ENCODE measurements around the gene ZNF586. TPM values are rescaled to one million over a fixed set of nuclear protein-coding genes. Genes with fewer than 3 reads are reported as not detected.

Gene ZNF586
- total and polyA plus RNA-seq, 4 donors, result 12.4 to 35.4 (median 27.2) TPM

DNA sequence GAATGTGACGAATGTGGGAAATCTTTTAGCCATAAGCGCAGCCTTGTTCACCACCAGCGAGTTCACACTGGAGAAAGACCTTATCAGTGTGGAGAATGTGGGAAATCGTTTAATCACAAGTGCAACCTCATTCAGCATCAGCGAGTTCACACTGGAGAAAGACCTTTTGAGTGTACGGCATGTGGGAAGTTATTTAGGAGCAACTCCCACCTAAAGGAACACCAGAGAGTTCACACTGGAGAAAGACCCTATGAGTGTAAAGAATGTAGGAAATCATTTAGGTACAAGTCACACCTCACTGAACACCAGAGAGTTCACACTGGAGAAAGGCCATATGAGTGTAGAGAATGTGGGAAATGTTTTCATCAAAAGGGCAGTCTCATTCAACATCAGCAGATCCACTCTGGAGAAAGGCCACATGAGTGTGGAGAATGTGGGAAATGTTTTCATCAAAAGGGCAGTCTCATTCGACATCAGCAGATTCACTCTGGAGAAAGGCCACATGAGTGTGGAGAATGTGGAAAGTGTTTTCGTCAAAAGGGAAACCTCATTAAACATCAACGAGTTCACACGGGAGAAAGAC, 15.3 kb upstream of the ZNF586 start:
- Histone ChIP-seq H3K36me3 (ENCODE audit: control insufficient read depth, insufficient read depth, low read length) (peaks cover 57% of the 10 kb centered on the region), H3K27me3 (ENCODE audit: control insufficient read depth, insufficient read depth, low read length) (no peaks in the 10 kb centered on the region), H3K4me3 (ENCODE audit: low read depth, low read length) (no peak overlapping the region), H3K9me3 (ENCODE audit: control insufficient read depth, insufficient read depth, low read length) (no peaks in the 10 kb centered on the region), H3K27ac (ENCODE audit: low read depth, low read length) (no peak overlapping the region), H3K4me1 (ENCODE audit: control insufficient read depth, insufficient read depth, low read length) (no peaks in the 10 kb centered on the region)
- no peak for DNase-seq (ENCODE audit: low read depth in 4 of 6, low spot score in 6 of 6)
- 100% methylated on average over 6 of the region's 10 CpGs for WGBS (ENCODE audit: insufficient coverage)

DNA sequence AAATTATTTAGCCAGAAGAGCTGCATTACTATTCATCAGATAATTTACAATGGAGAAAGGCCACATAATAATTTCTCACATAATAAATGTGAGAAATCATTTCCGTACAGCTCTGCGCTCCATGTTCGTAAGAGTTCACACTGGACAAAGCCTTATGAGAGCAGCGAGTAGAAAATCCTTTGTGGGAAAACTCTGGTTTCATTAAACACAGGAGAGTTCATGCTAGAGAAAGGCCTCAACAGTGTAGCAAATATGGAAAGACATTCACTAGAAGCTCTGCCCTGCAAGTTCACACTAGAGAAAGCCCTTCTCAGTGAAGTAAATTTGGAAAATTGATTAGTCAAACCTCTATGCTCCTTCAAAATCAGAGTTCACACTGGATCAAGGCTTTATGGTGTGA, 14.4 kb upstream of the ZNF586 start:
- no peak overlapping the region for H3K4me3 ChIP-seq (ENCODE audit: low read depth, low read length)
- no peaks in the 10 kb centered on the region for H3K9me3 ChIP-seq (ENCODE audit: control insufficient read depth, insufficient read depth, low read length)
- peaks cover 63% of the 10 kb centered on the region for H3K36me3 ChIP-seq (ENCODE audit: control insufficient read depth, insufficient read depth, low read length)
- no peak overlapping the region for H3K27ac ChIP-seq (ENCODE audit: low read depth, low read length)
- whole genome bisulfite sequencing (ENCODE audit: insufficient coverage), result 94% methylated on average over 3 of the region's 4 CpGs
- H3K27me3 ChIP-seq (ENCODE audit: control insufficient read depth, insufficient read depth, low read length), result no peaks in the 10 kb centered on the region
- no peaks in the 10 kb centered on the region for H3K4me1 ChIP-seq (ENCODE audit: control insufficient read depth, insufficient read depth, low read length)
- no peak for DNase-seq (ENCODE audit: low read depth in 4 of 6, low spot score in 6 of 6)

GRCh38 chr19:57757941-57758340, 11.5 kb upstream of the ZNF586 start:
- no peak for DNase-seq (ENCODE audit: low read depth in 4 of 6, low spot score in 6 of 6)
- H3K4me1 ChIP-seq (ENCODE audit: control insufficient read depth, insufficient read depth, low read length), result no peaks in the 10 kb centered on the region
- H3K36me3 ChIP-seq (ENCODE audit: control insufficient read depth, insufficient read depth, low read length), result peaks cover 52% of the 10 kb centered on the region
- H3K27ac ChIP-seq (ENCODE audit: low read depth, low read length), result no peak overlapping the region
- WGBS (ENCODE audit: insufficient coverage), result no CpG with 5 or more reads among the region's 2 CpGs
- no peaks in the 10 kb centered on the region for H3K9me3 ChIP-seq (ENCODE audit: control insufficient read depth, insufficient read depth, low read length)
- H3K27me3 ChIP-seq (ENCODE audit: control insufficient read depth, insufficient read depth, low read length), result no peaks in the 10 kb centered on the region
- no peak overlapping the region for H3K4me3 ChIP-seq (ENCODE audit: low read depth, low read length)

- 93% methylated on average over 2 of the region's 2 CpGs for WGBS (ENCODE audit: insufficient coverage)
- H3K27me3 ChIP-seq (ENCODE audit: control insufficient read depth, insufficient read depth, low read length), result no peaks in the 10 kb centered on the region
- H3K4me3 ChIP-seq (ENCODE audit: low read depth, low read length), result no peak overlapping the region
- no peaks in the 10 kb centered on the region for H3K9me3 ChIP-seq (ENCODE audit: control insufficient read depth, insufficient read depth, low read length)
- DNase-seq (ENCODE audit: low read depth in 4 of 6, low spot score in 6 of 6), result peak in 3 of 6 donors; percentile 5 to 24 (median 22)
- no peak overlapping the region for H3K27ac ChIP-seq (ENCODE audit: low read depth, low read length)
- H3K4me1 ChIP-seq (ENCODE audit: control insufficient read depth, insufficient read depth, low read length), result no peaks in the 10 kb centered on the region
- H3K36me3 ChIP-seq (ENCODE audit: control insufficient read depth, insufficient read depth, low read length), result peaks cover 54% of the 10 kb centered on the region
Measured at GRCh38 chr19:57759096-57759495, 10.4 kb upstream of the ZNF586 start.

GRCh38 chr19:57771417-57771816, 1.9 kb downstream of the ZNF586 start:
- no peak overlapping the region for H3K27ac ChIP-seq (ENCODE audit: low read depth, low read length)
- H3K4me1 ChIP-seq (ENCODE audit: control insufficient read depth, insufficient read depth, low read length), result peaks cover 19% of the 10 kb centered on the region
- no peak for DNase-seq (ENCODE audit: low read depth in 4 of 6, low spot score in 6 of 6)
- 97% methylated on average over 2 of the region's 4 CpGs for WGBS (ENCODE audit: insufficient coverage)
- no peaks in the 10 kb centered on the region for H3K27me3 ChIP-seq (ENCODE audit: control insufficient read depth, insufficient read depth, low read length)
- H3K4me3 ChIP-seq (ENCODE audit: low read depth, low read length), result no peak overlapping the region
- H3K9me3 ChIP-seq (ENCODE audit: control insufficient read depth, insufficient read depth, low read length), result no peaks in the 10 kb centered on the region
- peaks cover 28% of the 10 kb centered on the region for H3K36me3 ChIP-seq (ENCODE audit: control insufficient read depth, insufficient read depth, low read length)

DNA sequence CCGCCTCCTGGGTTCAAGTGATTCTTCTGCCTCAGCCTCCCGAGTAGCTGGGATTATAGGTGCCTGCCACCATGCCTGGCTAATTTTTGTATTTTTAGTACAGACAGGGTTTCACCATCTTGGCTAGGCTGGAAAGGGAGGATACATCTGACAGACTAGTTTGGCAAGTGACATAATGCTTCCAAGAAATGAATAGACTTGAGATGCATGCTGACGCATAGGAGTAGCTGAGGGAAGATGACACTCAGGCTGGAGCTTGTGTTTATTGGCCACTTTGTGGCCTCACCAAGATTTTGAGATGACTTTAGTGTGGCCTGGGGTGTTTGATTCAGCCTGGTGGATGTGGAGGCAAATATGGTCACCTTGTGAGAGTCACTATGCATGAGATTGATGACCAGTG, 4.0 kb downstream of the ZNF586 start:
- H3K4me1 ChIP-seq (ENCODE audit: control insufficient read depth, insufficient read depth, low read length), result peaks cover 19% of the 10 kb centered on the region
- WGBS (ENCODE audit: insufficient coverage), result 88% methylated on average over 2 of the region's 3 CpGs
- H3K4me3 ChIP-seq (ENCODE audit: low read depth, low read length), result no peak overlapping the region
- H3K27me3 ChIP-seq (ENCODE audit: control insufficient read depth, insufficient read depth, low read length), result no peaks in the 10 kb centered on the region
- H3K9me3 ChIP-seq (ENCODE audit: control insufficient read depth, insufficient read depth, low read length), result no peaks in the 10 kb centered on the region
- H3K36me3 ChIP-seq (ENCODE audit: control insufficient read depth, insufficient read depth, low read length), result peaks cover 43% of the 10 kb centered on the region
- no peak for DNase-seq (ENCODE audit: low read depth in 4 of 6, low spot score in 6 of 6)
- no peak overlapping the region for H3K27ac ChIP-seq (ENCODE audit: low read depth, low read length)

DNA sequence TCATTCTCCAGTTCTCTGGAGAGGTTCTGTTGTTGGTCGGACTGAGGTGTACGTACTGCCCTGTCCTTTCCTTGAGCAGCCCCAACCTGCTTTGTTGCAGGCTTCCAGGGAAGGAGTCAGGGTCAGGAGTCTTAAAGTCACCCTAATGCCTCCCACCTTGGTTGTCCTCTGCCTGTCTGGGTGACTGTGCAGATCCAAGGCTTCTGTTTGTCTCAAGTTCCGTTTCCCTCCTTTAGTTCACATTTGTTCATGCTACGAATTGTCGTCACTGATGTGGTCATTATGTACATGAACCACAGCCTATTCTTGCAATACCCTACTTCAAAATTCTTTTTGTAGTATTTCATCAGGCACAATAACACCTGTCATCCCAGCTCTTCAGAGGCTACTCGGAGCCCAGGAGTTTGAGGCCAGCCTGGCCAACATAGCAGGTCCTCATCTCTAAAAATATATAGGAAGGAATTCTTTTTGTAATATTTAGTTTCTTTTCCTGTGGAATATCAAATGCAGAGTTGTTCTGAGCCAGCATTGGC, 7.4 kb downstream of the ZNF586 start:
- H3K36me3 ChIP-seq (ENCODE audit: control insufficient read depth, insufficient read depth, low read length), result peaks cover 42% of the 10 kb centered on the region
- H3K4me3 ChIP-seq (ENCODE audit: low read depth, low read length), result no peak overlapping the region
- H3K9me3 ChIP-seq (ENCODE audit: control insufficient read depth, insufficient read depth, low read length), result no peaks in the 10 kb centered on the region
- 89% methylated on average over 3 of the region's 6 CpGs for WGBS (ENCODE audit: insufficient coverage)
- no peaks in the 10 kb centered on the region for H3K27me3 ChIP-seq (ENCODE audit: control insufficient read depth, insufficient read depth, low read length)
- no peaks in the 10 kb centered on the region for H3K4me1 ChIP-seq (ENCODE audit: control insufficient read depth, insufficient read depth, low read length)
- DNase-seq (ENCODE audit: low read depth in 4 of 6, low spot score in 6 of 6), result no peak
- H3K27ac ChIP-seq (ENCODE audit: low read depth, low read length), result no peak overlapping the region

DNA sequence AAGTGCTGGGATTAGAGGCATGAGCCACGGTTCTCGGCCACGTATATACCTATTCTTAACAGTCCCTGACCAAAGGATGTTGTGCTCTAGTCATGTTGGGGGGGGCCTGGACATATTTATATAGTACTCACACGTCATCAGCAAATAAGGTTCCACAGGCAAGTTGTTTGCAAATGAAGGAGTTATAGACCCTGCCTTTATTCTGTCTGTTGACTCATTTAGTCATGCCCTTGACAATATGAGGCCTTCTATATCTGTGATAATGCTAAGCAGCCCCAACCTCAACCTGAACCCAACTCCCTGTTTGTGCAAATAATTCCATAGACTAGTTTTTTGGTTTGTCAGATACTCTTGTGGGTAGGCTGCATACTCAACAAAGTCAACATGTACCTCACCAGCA, 8.9 kb downstream of the ZNF586 start:
- Histone ChIP-seq H3K27me3 (ENCODE audit: control insufficient read depth, insufficient read depth, low read length) (no peaks in the 10 kb centered on the region), H3K36me3 (ENCODE audit: control insufficient read depth, insufficient read depth, low read length) (peaks cover 42% of the 10 kb centered on the region), H3K9me3 (ENCODE audit: control insufficient read depth, insufficient read depth, low read length) (no peaks in the 10 kb centered on the region), H3K4me3 (ENCODE audit: low read depth, low read length) (no peak overlapping the region), H3K27ac (ENCODE audit: low read depth, low read length) (no peak overlapping the region), H3K4me1 (ENCODE audit: control insufficient read depth, insufficient read depth, low read length) (no peaks in the 10 kb centered on the region)
- WGBS (ENCODE audit: insufficient coverage), result no CpG with 5 or more reads among the region's 4 CpGs
- DNase-seq (ENCODE audit: low read depth in 4 of 6, low spot score in 6 of 6), result no peak

DNA sequence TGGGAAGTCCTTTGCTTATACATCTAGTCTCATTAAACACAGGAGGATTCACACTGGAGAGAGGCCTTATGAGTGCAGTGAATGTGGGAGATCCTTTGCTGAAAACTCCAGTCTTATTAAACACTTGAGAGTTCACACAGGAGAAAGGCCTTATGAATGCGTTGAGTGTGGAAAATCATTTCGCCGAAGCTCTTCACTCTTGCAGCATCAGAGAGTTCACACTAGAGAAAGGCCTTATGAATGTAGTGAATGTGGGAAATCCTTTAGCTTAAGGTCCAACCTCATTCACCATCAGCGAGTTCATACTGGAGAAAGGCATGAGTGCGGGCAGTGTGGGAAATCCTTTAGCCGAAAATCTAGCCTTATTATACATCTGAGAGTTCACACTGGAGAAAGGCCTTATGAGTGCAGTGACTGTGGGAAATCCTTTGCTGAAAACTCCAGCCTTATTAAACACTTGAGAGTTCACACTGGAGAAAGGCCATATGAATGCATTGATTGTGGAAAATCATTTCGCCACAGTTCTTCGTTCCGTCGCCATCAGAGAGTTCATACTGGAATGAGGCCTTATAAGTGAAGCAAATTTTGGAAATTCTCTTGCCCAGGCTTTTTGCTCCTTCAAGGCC, 9.9 kb downstream of the ZNF586 start:
- no peaks in the 10 kb centered on the region for H3K27me3 ChIP-seq (ENCODE audit: control insufficient read depth, insufficient read depth, low read length)
- WGBS (ENCODE audit: insufficient coverage), result 95% methylated on average over 4 of the region's 10 CpGs
- peaks cover 38% of the 10 kb centered on the region for H3K36me3 ChIP-seq (ENCODE audit: control insufficient read depth, insufficient read depth, low read length)
- no peaks in the 10 kb centered on the region for H3K4me1 ChIP-seq (ENCODE audit: control insufficient read depth, insufficient read depth, low read length)
- no peak overlapping the region for H3K4me3 ChIP-seq (ENCODE audit: low read depth, low read length)
- no peaks in the 10 kb centered on the region for H3K9me3 ChIP-seq (ENCODE audit: control insufficient read depth, insufficient read depth, low read length)
- DNase-seq (ENCODE audit: low read depth in 4 of 6, low spot score in 6 of 6), result no peak
- H3K27ac ChIP-seq (ENCODE audit: low read depth, low read length), result no peak overlapping the region

DNA sequence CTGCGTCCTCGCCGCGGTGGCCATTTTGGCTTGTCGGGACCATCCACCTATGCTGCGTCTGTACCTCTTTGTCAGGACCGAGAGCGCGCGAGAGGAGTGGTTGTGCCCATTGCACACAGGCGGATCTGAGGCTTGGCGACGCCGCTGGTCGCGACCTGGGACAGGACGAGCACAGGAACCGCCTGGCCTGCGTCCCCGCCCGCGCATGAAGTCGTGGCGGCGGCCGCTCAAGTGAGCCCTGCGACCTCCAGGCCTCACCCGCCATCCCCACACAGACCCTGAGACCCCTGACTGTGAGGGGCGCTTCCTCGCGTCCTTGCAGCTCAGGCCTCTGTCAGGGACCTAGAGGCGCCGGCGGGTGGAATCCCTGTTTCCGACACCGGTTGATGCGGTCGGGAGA, 16.8 kb downstream of the ZNF586 start:
- Histone ChIP-seq H3K36me3 (ENCODE audit: control insufficient read depth, insufficient read depth, low read length) (peaks cover 36% of the 10 kb centered on the region), H3K27ac (ENCODE audit: low read depth, low read length) (no peak overlapping the region), H3K4me3 (ENCODE audit: low read depth, low read length) (no peak overlapping the region), H3K27me3 (ENCODE audit: control insufficient read depth, insufficient read depth, low read length) (no peaks in the 10 kb centered on the region), H3K9me3 (ENCODE audit: control insufficient read depth, insufficient read depth, low read length) (peaks cover 2% of the 10 kb centered on the region), H3K4me1 (ENCODE audit: control insufficient read depth, insufficient read depth, low read length) (no peaks in the 10 kb centered on the region)
- no peak for DNase-seq (ENCODE audit: low read depth in 4 of 6, low spot score in 6 of 6)
- WGBS (ENCODE audit: insufficient coverage), result 91% methylated on average over 36 of the region's 38 CpGs
